ENCODE results near the gene PRAF2.

The PRAF2 gene

GRCh38 chrX:49061490-49061889, 12.3 kb downstream of the PRAF2 start:
- H2AFZ ChIP-seq (ENCODE audit: low read depth, low read length) = no peak overlapping the region
- no peak overlapping the region for H3K4ac ChIP-seq (ENCODE audit: low read depth in 1 of 2, low read length in 2 of 2)
- no peak overlapping the region for H2BK12ac ChIP-seq (ENCODE audit: low read length in 2 of 2)
- no peak overlapping the region for H4K91ac ChIP-seq (ENCODE audit: low read length)
- H3K36me3 ChIP-seq (ENCODE audit: control insufficient read depth in 1 of 2, insufficient read depth in 2 of 2, low read depth in 1 of 2, low read length in 2 of 2) = peaks cover 3 to 39% of the 10 kb centered on the region in 2 experiments
- no peak overlapping the region for H2AK5ac ChIP-seq (ENCODE audit: low read length, severe bottlenecking)
- H3K4me3 ChIP-seq (ENCODE audit: insufficient read depth in 1 of 2, low read depth in 1 of 2, low read length in 2 of 2) = no peak overlapping the region
- H3K18ac ChIP-seq (ENCODE audit: low read depth in 1 of 2, low read length in 2 of 2) = no peak overlapping the region
- peaks cover 0 to 8% of the 10 kb centered on the region in 2 experiments for H3K27me3 ChIP-seq (ENCODE audit: control insufficient read depth in 1 of 2, insufficient read depth in 1 of 2, low read length in 2 of 2)
- no peak overlapping the region for H2BK15ac ChIP-seq (ENCODE audit: low read depth, poor library complexity, severe bottlenecking)
- no peak overlapping the region for H3K9ac ChIP-seq (ENCODE audit: low read length)
- no peak for DNase-seq
- no peak overlapping the region for H4K8ac ChIP-seq (ENCODE audit: low read length)
- H3K23ac ChIP-seq (ENCODE audit: low read length in 2 of 2) = no peak overlapping the region
- H3K4me1 ChIP-seq (ENCODE audit: control insufficient read depth, insufficient read depth, low read depth, low read length) = peaks cover 4% of the 10 kb centered on the region
- H3K4me2 ChIP-seq (ENCODE audit: low read length, poor library complexity, severe bottlenecking) = no peak overlapping the region
- no peak overlapping the region for H2BK5ac ChIP-seq (ENCODE audit: low read depth, low read length, poor library complexity, severe bottlenecking)
- no peak overlapping the region for H2BK120ac ChIP-seq (ENCODE audit: low read depth, low read length)
- no peak overlapping the region for H3K27ac ChIP-seq (ENCODE audit: low read length, poor library complexity, severe bottlenecking)
- WGBS = 81% methylated on average over 3 of the region's 7 CpGs
- H3K9me3 ChIP-seq (ENCODE audit: control insufficient read depth, low read length) = no peaks in the 10 kb centered on the region
- peaks cover 24% of the 10 kb centered on the region for H3K79me1 ChIP-seq (replicated peaks; ENCODE audit: low read length, poor library complexity, severe bottlenecking)
- H3K14ac ChIP-seq (ENCODE audit: low read length in 2 of 2) = no peak overlapping the region

- Histone ChIP-seq H3K9me3 (ENCODE audit: control insufficient read depth, low read length) (no peaks in the 10 kb centered on the region), H2BK12ac (ENCODE audit: low read length in 2 of 2) (no peak overlapping the region), H3K27ac (ENCODE audit: low read length, poor library complexity, severe bottlenecking) (no peak overlapping the region), H2AK5ac (ENCODE audit: low read length, severe bottlenecking) (no peak overlapping the region), H3K4ac (ENCODE audit: low read depth in 1 of 2, low read length in 2 of 2) (no peak overlapping the region), H3K18ac (ENCODE audit: low read depth in 1 of 2, low read length in 2 of 2) (no peak overlapping the region), H2AFZ (ENCODE audit: low read depth, low read length) (no peak overlapping the region), H3K4me1 (ENCODE audit: control insufficient read depth, insufficient read depth, low read depth, low read length) (peaks cover 4% of the 10 kb centered on the region), H3K79me1 (replicated peaks; ENCODE audit: low read length, poor library complexity, severe bottlenecking) (peaks cover 24% of the 10 kb centered on the region), H3K27me3 (ENCODE audit: control insufficient read depth in 1 of 2, insufficient read depth in 1 of 2, low read length in 2 of 2) (peaks cover 0 to 8% of the 10 kb centered on the region in 2 experiments), H3K36me3 (ENCODE audit: control insufficient read depth in 1 of 2, insufficient read depth in 2 of 2, low read depth in 1 of 2, low read length in 2 of 2) (peaks cover 0 to 38% of the 10 kb centered on the region in 2 experiments), H3K23ac (ENCODE audit: low read length in 2 of 2) (no peak overlapping the region), H2BK120ac (ENCODE audit: low read depth, low read length) (no peak overlapping the region), H2BK15ac (ENCODE audit: low read depth, poor library complexity, severe bottlenecking) (no peak overlapping the region), H3K4me3 (ENCODE audit: insufficient read depth in 1 of 2, low read depth in 1 of 2, low read length in 2 of 2) (no peak overlapping the region), H2BK5ac (ENCODE audit: low read depth, low read length, poor library complexity, severe bottlenecking) (no peak overlapping the region), H4K8ac (ENCODE audit: low read length) (no peak overlapping the region), H3K4me2 (ENCODE audit: low read length, poor library complexity, severe bottlenecking) (no peak overlapping the region), H3K9ac (ENCODE audit: low read length) (no peak overlapping the region), H4K91ac (ENCODE audit: low read length) (no peak overlapping the region), H3K14ac (ENCODE audit: low read length in 2 of 2) (no peak overlapping the region)
- 100% methylated on average over 1 of the region's 3 CpGs for WGBS
- no peak for DNase-seq
Measured at GRCh38 chrX:49060914-49061313, 12.9 kb downstream of the PRAF2 start.

DNA sequence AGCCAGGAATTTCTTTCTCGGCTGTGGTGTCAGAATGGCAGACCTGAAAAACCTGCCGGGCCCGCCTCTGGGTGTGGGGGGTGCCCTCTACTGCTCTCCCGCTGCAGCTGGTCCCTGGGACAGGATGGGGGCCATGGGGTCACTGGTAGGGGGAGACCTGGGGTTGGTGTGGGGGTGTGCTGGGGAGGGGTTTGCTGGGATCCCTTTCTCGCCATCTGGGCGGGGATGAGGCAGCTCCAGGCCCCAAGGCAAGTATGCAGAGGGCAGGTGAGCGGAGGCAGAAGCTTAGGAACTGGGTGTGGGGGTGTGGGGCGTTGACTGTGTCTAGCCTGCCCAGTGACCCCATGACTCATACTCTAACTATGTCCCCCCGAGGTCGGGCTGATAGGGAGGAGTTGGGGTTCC, 14.1 kb downstream of the PRAF2 start:
- Histone ChIP-seq H3K18ac (ENCODE audit: low read depth in 1 of 2, low read length in 2 of 2) (no peak overlapping the region), H3K4me3 (ENCODE audit: insufficient read depth in 1 of 2, low read depth in 1 of 2, low read length in 2 of 2) (no peak overlapping the region), H3K4me1 (ENCODE audit: control insufficient read depth, insufficient read depth, low read depth, low read length) (peaks cover 5% of the 10 kb centered on the region), H3K79me1 (replicated peaks; ENCODE audit: low read length, poor library complexity, severe bottlenecking) (peaks cover 24% of the 10 kb centered on the region), H2BK15ac (ENCODE audit: low read depth, poor library complexity, severe bottlenecking) (no peak overlapping the region), H3K27me3 (ENCODE audit: control insufficient read depth in 1 of 2, insufficient read depth in 1 of 2, low read length in 2 of 2) (peaks cover 0 to 8% of the 10 kb centered on the region in 2 experiments), H2AFZ (ENCODE audit: low read depth, low read length) (no peak overlapping the region), H3K27ac (ENCODE audit: low read length, poor library complexity, severe bottlenecking) (no peak overlapping the region), H3K4ac (ENCODE audit: low read depth in 1 of 2, low read length in 2 of 2) (no peak overlapping the region), H4K91ac (ENCODE audit: low read length) (no peak overlapping the region), H2BK120ac (ENCODE audit: low read depth, low read length) (no peak overlapping the region), H4K8ac (ENCODE audit: low read length) (no peak overlapping the region), H3K23ac (ENCODE audit: low read length in 2 of 2) (no peak overlapping the region), H2BK5ac (ENCODE audit: low read depth, low read length, poor library complexity, severe bottlenecking) (no peak overlapping the region), H3K9ac (ENCODE audit: low read length) (no peak overlapping the region), H3K36me3 (ENCODE audit: control insufficient read depth in 1 of 2, insufficient read depth in 2 of 2, low read depth in 1 of 2, low read length in 2 of 2) (peaks cover 0 to 25% of the 10 kb centered on the region in 2 experiments), H3K14ac (ENCODE audit: low read length in 2 of 2) (no peak overlapping the region), H2BK12ac (ENCODE audit: low read length in 2 of 2) (no peak overlapping the region), H3K9me3 (ENCODE audit: control insufficient read depth, low read length) (no peaks in the 10 kb centered on the region), H3K4me2 (ENCODE audit: low read length, poor library complexity, severe bottlenecking) (no peak overlapping the region), H2AK5ac (ENCODE audit: low read length, severe bottlenecking) (no peak overlapping the region)
- 82% methylated on average over 4 of the region's 10 CpGs for WGBS
- DNase-seq = no peak

DNA sequence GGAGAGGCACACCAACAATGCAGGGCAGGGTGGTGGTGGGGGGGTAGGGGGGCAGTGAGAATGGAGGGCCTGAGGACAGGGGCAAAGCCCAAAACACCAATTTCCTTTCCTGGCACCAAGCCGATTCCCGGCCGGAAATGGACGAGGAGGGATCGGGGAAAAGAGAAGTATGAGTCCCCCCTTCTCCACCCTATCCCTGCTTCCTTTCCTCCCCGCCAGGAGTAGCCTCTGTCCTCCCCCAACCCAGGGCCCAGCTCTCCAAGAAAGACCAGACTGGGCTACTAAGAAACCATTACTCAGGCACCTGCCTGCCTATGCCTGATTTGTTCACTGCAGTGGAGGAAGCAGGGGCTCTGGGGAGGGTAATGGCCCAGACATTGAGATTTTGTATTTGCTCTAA, 14.6 kb downstream of the PRAF2 start:
- H2BK120ac ChIP-seq (ENCODE audit: low read depth, low read length) = no peak overlapping the region
- no peak overlapping the region for H2AK5ac ChIP-seq (ENCODE audit: low read length, severe bottlenecking)
- H3K4me2 ChIP-seq (ENCODE audit: low read length, poor library complexity, severe bottlenecking) = no peak overlapping the region
- H3K36me3 ChIP-seq (ENCODE audit: control insufficient read depth in 1 of 2, insufficient read depth in 2 of 2, low read depth in 1 of 2, low read length in 2 of 2) = peaks cover 0 to 21% of the 10 kb centered on the region in 2 experiments
- no peak for DNase-seq
- no peak overlapping the region for H3K4me3 ChIP-seq (ENCODE audit: insufficient read depth in 1 of 2, low read depth in 1 of 2, low read length in 2 of 2)
- no peak overlapping the region for H4K8ac ChIP-seq (ENCODE audit: low read length)
- no peak overlapping the region for H3K9ac ChIP-seq (ENCODE audit: low read length)
- no peak overlapping the region for H3K18ac ChIP-seq (ENCODE audit: low read depth in 1 of 2, low read length in 2 of 2)
- peaks cover 3% of the 10 kb centered on the region for H3K9me3 ChIP-seq (ENCODE audit: control insufficient read depth, low read length)
- no peak overlapping the region for H2BK15ac ChIP-seq (ENCODE audit: low read depth, poor library complexity, severe bottlenecking)
- no peak overlapping the region for H2BK12ac ChIP-seq (ENCODE audit: low read length in 2 of 2)
- WGBS = 78% methylated on average over 5 of the region's 6 CpGs
- no peak overlapping the region for H2AFZ ChIP-seq (ENCODE audit: low read depth, low read length)
- no peak overlapping the region for H3K23ac ChIP-seq (ENCODE audit: low read length in 2 of 2)
- H3K14ac ChIP-seq (ENCODE audit: low read length in 2 of 2) = no peak overlapping the region
- no peak overlapping the region for H4K91ac ChIP-seq (ENCODE audit: low read length)
- peaks cover 0 to 8% of the 10 kb centered on the region in 2 experiments for H3K27me3 ChIP-seq (ENCODE audit: control insufficient read depth in 1 of 2, insufficient read depth in 1 of 2, low read length in 2 of 2)
- H3K4me1 ChIP-seq (ENCODE audit: control insufficient read depth, insufficient read depth, low read depth, low read length) = peaks cover 5% of the 10 kb centered on the region
- no peak overlapping the region for H2BK5ac ChIP-seq (ENCODE audit: low read depth, low read length, poor library complexity, severe bottlenecking)
- H3K4ac ChIP-seq (ENCODE audit: low read depth in 1 of 2, low read length in 2 of 2) = no peak overlapping the region
- no peak overlapping the region for H3K27ac ChIP-seq (ENCODE audit: low read length, poor library complexity, severe bottlenecking)
- H3K79me1 ChIP-seq (replicated peaks; ENCODE audit: low read length, poor library complexity, severe bottlenecking) = peaks cover 22% of the 10 kb centered on the region

All from mesenchymal stem cell (in vitro differentiated cells and primary cell).